Endothelial cell of hepatic sinusoid (primary cell): Measurements from ENCODE around the gene C19orf73.

Source experiments
- in situ Hi-C: cut with HindIII; loops from 2 replicates; pipeline ENCODE4 v1.10.0; 2017; ENCODE audit warnings: low sequenced_read_pairs

Gene C19orf73, protein sequence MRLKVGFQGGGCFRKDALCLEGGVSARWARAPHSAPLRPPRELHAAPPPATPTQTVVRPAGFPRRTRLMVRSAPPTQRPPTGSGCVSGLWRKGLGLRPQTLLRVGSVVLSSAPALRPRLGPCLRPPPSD

GRCh38 chr19:49118565-49119410 is at the start of gene C19orf73:
C19orf73 (minus strand) TSS chr19:49119143; CDS start chr19:49119022, 121 bp downstream.
- in situ Hi-C loops = no loop called here

DNA sequence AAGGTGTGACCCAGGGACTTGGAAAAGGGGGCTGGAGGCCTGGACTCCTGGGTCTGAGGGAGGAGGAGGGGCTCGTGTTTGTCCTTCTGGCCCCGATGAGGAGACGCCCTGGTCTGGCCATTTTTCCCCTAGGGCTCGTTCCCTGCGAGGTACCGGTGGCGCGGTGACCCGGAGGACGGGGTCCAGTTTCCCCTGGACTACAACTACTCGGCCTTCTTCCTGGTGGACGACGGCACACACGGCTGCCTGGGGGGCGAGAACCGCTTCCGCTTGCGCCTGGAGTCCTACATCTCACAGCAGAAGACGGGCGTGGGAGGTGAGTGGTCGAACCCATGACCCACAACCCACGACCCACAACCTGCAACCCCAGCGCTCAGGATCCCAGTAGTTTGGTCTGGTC is 49.5 kb upstream of the C19orf73 start:
- in situ Hi-C loops = no loop called here

GRCh38 chr19:49167857-49168409 is 49.0 kb upstream of the C19orf73 start:
- in situ Hi-C loops = no loop called here

GRCh38 chr19:49165865-49166301 is 46.9 kb upstream of the C19orf73 start:
- in situ Hi-C loops = no loop called here

DNA sequence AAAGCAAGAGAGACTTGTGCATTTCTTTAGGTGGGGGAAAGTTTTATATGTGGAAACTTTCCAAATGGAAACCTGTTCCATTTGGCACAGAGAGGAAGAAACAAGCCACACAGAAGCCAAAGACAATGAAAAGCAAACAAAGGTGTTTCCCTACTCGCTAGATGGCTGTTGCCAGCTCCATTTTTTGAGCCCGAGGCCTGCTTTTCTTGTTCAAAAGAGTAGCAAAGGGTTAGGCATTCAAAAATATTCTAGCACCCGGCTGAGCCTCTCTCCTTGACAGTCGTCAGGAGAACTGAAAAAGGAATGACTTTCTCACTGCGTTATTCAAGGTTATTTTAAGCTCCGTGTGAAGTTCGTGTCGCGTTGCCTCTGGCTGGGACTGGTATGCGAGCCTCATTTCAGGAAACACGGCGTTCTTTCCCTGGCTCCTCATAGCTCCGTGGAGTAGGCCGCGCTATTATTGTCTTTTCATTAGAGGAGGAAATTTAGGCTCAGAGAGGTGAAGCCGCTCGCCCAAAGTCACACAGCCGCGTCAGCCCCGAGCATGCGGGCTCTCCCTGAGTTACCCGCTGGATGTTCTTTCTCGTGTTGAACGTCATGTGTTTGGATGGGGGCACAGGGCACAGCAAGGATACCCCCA is 46.3 kb upstream of the C19orf73 start:
- in situ Hi-C loops = no loop called here

GRCh38 chr19:49161987-49162386 is 43.0 kb upstream of the C19orf73 start:
- in situ Hi-C loops = no loop called here

DNA sequence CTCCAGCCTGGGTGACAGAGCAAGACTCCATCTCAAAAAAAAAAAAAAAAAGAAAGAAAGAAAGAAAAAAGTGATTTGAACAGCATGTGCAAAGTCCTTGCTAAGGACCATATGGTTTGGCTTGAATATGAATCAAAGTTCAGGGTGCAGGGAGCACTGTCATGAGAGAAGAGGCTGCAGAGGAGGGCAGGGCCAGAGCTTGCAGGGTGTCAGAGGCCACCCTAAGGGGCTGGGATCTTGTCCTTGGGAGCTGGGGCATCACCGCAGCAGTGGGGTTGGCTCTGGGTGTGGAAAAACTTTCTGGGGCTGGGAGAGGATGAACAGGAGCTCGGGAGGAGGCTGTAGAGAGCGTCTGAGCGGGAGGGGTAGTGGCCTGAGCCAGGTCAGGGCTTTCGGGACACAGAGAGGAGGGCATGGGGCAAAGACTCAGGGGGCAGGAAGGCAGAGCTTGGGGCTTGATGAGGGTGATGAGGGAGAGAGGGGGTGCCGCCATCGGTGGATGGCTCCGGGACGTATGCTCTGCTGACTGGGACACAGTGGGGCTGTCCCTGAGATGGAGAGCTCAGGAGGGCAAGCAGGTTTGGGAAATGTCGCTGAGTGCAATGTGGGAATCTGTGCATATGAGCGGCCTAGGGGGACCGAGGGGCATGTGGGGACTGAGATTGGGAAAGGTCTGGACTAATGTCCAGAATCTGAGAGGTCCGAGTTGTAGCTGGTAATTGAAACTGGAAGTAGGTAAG is 41.7 kb upstream of the C19orf73 start:
- in situ Hi-C loops = no loop called here

DNA sequence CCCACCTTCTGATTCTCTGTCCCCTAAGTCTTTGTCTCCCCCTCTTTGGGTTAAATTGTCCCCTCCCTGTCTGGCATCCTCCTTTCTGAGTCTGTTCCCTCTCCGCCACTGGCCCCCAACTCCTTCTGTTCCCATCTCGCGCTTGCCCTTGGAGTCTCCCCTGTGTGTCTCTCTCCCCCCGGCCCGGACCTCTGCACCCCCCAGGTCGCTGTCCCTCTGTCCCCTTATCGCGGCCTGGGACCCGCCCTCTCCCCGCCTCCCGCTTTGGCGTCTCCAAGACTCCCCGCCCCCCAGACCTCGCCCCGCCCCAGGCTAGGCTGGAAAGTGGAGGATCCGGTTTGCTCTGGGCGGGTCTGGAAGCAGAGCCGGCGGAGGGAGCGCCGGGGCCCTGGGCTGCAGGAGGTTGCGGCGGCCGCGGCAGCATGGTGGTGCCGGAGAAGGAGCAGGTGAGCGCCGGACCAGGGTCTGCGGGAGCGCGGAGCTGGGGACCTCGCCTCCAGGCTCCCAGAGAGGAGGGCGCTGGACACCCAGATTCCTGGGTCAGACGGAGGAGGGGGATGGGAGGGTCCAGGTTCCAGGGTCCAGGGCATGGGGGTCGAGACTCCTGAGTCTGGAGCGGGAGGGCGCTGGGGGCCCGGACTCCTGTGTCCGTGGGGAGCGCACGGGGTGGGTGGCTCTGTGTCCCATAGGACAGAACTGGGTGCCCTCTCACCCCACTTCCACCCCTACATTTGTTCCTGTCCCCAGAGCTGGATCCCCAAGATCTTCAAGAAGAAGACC is 38.7 kb upstream of the C19orf73 start, which contains the start of gene TRPM4:
Gene TRPM4 (plus strand): TSS at position 348 of the 780 bp plus-strand sequence. CDS start 75 bp downstream, at position 423.
- in situ Hi-C loops = no loop called here

DNA sequence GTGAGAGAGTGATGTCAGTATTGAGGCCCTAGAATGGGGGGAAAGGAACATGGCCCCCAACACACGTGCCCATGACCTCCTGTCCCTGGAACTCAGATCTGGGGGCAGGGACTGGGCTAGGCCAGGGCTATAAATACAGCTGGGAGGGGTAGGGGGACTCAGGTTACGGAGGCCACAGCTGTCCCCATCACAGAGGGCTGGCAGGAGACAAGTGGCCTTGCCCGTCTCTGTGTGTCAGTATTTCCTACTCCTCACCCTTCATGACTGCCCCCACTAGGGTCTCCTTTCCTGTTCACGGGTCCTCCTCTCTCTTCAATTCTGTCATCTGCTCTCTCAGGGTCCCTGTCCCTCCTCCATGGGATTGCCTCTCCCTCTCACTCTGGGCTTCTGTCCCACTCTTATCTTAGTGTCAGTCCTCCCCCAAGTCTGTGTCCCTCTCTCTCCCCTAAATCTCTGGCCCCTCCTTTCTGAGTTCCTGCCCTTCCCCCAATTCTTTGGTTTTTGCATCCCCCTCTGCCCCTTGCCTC is 36.9 kb upstream of the C19orf73 start:
- in situ Hi-C loops = no loop called here

DNA sequence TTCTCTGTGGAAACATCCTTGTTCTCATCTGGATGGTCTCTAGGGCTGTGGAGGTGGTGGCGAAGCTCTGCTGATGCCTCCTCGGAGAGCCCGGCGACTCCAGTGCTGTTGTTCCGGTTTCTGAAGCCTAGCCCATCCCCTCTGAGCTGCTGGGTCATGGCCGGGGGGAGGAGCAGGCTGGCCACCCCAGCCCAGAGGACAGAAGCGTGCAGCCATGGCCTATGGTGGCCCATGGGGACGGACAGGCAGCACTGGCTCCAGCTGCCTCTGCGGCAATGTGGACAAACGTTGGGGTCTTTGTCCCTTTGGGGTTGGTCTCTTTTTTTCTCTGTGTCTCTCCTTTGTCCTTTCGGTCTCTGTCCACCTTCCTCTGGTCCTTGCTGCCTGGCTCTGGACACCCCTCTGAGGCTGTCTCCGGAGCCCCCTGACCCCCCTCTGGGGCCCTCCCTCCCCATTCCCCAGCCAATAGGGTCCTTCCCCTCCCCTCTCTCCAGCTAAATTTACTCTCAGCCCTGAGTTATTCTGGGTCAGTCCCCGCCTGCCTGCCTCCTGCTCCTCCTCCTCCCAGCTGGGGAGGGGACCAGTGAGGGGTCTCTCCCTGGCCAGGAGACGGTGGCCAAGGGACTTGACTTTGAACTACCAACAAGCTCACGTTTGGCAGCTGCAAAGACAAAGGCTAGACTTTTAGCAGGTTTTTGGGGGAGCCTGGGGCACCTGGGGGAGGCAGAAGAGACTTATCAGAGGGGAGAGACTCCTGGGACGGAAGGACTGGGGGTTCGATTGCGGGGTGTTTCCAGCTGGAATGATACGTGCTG is 36.3 kb upstream of the C19orf73 start, which contains the start of gene HRC:
Gene HRC (minus strand): TSS at position 392 of the 815 bp plus-strand sequence. CDS start 159 bp downstream, at position 233.
- in situ Hi-C loops = no loop called here

- in situ Hi-C loops = no loop called here
Measured at GRCh38 chr19:49154279-49154678, 35.3 kb upstream of the C19orf73 start.

DNA sequence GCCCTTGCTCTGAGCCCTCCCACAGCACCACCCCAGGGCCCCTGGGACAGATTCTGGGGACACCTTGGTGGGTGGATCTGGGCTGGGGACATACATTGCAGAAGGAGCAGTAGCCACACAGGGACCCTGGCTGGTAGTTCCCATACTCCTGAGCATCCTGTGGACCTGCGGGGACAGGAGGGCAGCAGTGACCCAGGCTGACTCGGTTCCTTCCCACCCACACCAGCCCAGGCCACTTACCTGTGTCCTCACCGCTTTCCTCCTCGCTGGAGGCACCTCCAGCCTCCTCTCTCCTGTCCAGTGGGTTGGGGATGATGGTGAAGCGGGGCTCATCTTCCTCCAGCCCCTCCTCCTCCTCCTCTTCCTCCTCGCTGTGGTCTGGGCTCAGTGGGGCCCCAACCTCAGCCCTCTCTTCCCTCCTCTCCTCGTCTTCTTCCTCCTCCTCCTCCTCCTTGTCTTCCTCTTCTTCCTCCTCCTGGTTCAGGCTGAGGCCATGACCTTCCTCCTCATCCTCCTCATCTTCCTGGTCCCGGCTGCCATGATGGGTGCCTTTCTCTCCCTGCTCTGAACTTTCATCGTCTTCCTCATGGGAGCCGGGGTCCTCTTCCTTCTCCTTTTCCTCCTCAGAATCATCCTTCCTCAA is 34.3 kb upstream of the C19orf73 start:
- in situ Hi-C loops = no loop called here

DNA sequence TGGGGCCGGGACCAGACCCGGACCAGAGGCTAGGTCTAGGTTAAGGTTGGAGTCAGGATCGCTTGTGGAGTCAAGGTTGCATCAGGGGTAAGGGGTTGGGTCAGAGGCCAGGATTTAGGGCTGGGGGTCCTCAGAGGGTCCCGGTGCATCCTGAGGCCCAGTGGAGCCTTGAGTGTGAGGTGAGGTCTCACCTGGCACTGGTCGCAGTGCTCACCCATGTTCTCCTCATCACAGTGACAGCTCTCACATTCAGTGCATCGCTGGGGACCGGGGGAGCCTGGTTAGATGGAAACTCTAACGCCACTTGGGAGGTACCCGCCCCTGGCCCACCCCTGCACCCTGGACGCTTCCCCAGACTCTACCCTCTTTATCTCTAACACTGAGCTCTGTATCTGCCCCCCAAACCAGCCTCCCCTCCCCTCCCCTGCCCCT is 33.2 kb upstream of the C19orf73 start:
- in situ Hi-C loops = no loop called here

DNA sequence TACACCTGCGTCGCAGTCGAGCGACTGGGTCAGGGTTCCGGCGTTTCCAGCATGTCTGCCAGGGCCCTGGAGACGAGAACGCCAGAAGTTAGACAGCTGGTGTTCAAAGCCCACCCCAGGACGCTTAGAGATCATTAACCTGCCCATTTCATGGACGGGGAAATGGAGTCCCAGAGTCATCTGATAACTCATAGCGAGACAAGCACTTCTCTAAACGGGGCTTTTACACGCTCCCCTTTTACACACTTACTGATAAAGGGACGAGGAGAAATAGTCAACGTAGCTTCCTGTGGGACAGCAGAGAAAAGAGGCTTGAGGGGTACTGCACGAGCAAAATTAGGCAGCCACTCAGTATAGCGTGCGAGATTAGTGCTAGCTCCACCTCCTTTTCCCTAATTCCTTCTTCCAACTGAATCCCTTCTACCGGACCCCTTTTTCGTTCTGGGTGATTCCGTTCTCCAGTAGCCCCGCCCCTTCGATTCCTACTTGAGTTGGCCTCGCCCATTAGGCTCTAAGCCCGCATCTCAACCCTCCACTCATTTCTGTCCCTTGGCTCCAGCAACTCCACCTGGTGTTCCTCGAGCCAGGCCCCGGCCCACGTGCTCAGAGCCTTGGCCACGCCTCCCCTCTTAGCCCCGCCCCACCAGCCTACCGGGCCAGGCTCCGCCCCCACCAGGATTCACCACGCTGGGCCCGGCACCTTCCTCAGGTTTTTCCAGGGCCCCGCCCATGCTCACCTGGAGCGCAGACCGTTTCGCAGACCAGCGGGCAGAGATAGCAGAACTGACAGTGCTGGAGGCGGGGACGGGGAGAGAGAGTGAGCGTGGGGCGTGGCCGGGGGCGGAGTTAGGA is 32.5 kb upstream of the C19orf73 start:
- in situ Hi-C loops = no loop called here

DNA sequence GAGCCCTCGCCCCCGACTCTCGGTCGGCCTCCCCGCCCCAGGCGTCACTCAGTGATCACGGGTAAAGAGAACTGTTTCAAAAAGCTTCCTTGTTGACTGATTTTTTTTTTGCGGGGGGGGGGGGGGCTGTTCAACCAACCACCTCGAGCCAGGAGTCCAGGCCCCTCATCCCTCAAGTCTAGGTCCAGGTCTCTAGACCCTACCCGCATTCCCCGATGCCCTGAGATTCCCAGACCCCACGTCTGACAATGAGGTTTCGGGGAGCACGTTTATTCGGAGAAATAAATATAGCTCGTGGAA is 32.0 kb upstream of the C19orf73 start:
- in situ Hi-C loops = no loop called here

DNA sequence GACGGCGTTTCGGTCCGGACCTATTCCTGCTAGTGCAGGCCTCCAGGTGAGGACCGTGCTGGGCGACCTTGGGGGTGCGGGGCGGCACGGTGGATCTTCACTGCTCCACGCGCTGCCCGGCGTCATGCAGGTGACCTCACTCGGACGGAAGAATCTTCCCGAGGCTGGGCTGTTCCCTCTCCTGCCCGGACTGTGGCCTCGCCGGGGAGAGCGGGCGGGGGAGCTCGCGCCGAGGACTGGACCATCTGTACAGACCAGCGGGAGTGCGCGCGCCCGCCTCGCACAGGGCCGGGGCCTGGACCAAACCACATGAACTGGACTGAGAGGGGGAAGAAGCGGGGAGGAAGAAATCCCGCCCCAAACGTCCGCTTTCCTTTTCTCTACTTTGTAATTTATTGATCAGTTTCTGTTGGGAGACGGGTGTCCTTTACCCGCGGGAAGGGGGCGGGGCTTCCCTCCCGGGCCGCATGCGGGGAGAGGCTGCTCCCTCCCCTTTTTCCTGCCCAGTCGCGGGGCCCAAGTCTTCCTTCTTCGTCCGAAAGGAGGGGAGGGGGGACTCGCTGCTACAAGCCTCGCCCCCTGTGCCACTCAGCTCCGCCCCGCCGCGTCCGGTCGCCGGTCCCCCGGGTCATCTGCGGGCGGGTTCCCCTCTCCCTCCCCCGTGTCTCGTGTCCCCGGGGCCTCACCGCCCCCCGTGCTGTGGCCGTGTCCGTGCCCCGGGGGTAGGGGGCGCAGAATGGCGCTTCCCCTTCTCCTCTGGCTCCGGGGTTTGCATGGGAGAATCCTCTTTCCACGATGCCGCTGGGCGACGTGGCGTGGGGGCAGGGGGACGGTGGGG is 31.4 kb upstream of the C19orf73 start:
- in situ Hi-C loops = no loop called here
